Activated CD4-positive, alpha-beta T cell treated with anti-CD3 and anti-CD28 coated beads, Interleukin-2, amount 50 U/mL, for 1 hour (primary cell): ENCODE data around the gene BAIAP2L1.
"Not testable (repeated sequence)": the region's sequence is repeated elsewhere in the genome, so short reads cannot be mapped to it uniquely, and the experiment has no call there.

Experiments
- DNase-seq: peaks from one replicate; pipeline ENCODE4 v3.0.0-alpha.2; 2020

BAIAP2L1 gene, protein sequence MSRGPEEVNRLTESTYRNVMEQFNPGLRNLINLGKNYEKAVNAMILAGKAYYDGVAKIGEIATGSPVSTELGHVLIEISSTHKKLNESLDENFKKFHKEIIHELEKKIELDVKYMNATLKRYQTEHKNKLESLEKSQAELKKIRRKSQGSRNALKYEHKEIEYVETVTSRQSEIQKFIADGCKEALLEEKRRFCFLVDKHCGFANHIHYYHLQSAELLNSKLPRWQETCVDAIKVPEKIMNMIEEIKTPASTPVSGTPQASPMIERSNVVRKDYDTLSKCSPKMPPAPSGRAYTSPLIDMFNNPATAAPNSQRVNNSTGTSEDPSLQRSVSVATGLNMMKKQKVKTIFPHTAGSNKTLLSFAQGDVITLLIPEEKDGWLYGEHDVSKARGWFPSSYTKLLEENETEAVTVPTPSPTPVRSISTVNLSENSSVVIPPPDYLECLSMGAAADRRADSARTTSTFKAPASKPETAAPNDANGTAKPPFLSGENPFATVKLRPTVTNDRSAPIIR

DNA sequence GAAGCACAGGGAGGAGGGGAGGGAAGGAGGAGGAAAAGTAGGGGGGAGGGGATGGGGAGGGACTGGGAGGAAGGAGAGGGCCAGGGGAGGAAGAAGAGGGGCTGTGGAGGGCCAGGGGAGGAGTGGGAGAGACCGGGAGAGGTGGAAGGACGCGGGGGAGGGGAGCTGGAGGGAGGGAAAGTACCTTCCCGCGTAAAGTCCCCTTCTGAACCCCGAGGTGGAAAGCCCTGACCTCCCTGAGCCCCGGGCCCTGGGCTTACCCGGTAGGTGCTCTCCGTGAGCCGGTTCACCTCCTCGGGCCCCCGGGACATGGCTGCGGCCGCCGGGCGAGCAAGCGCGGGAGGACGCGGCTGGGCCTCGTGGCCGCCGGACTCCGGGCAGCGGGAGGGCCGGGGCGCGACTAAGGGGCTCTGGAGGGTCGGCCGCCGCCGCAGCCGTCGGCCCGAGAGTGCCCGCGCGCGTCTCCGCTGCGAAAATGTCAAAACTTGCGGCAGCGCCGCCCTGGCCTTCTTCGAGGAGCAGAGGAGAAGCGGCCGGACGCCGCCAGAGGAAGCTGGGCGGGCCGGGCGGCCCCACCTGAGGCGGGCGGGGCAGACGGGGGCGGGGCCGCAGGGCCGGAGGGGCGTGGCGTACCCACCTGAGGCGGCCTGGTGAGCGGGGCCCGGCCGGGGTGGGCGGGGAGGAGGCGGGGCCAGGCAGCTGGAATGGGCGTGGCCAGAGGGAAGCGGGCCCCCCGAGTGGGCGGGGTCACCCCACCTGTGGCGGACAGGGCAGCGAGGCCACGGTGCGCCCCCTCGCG, at the start of gene BAIAP2L1:
TSS of gene BAIAP2L1 (minus strand) at position 549 of the 799 bp plus-strand sequence. CDS start at position 311, 238 bp downstream.
- peak; percentile 76 for DNase-seq

GRCh38 chr7:98448766-98449165, 47.9 kb upstream of the BAIAP2L1 start:
- DNase-seq: no peak

DNA sequence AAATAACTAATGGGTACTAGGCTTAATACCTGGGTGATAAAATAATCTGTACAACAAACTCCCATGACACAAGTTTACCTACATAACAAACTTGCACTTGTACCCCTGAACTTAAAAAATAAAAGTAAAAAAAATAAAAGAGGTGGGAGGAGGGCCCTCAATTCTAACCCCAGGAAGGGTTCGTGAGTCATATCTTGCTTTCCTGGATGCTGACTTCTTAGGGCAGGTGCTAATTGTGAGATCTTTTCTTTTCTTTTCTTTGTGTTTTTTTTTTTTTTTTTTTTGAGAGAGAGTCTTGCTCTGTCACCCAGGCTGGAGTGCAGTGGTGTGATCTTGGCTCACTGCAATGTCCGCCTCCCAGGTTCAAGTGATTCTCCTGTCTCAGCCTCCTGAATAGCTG, 40.1 kb upstream of the BAIAP2L1 start:
- DNase-seq: not testable (repeated sequence)

- DNase-seq: no peak
Observed at GRCh38 chr7:98439484-98439883, 38.6 kb upstream of the BAIAP2L1 start.

DNA sequence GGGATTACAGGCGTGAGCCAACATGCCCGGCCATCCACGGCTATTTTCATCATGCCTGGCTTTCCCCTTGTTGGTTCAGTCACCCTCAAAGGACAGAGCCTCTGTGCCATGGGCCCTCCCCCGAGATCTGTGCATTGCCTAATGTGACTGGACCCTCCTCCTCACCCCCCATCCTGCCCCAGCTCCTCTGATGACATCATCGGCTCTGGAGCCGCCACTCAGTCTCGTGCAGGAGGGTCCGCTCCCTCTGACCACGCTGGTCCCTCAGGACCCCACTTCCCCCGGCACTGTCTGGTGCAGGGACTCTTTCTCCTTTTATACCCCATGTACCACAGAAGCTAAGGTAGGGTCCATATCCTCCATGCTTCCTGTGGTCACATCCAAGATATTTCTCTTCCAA, 33.2 kb upstream of the BAIAP2L1 start:
- no peak for DNase-seq

- DNase-seq: no peak
Observed at GRCh38 chr7:98429799-98430198, 28.9 kb upstream of the BAIAP2L1 start.

GRCh38 chr7:98423043-98423442, 22.2 kb upstream of the BAIAP2L1 start:
- DNase-seq: no peak

- peak; percentile 63 for DNase-seq
Observed at GRCh38 chr7:98420966-98421612, 20.2 kb upstream of the BAIAP2L1 start.

- DNase-seq: not testable (repeated sequence)
Observed at GRCh38 chr7:98419988-98420387, 19.1 kb upstream of the BAIAP2L1 start.

GRCh38 chr7:98419316-98419691, 18.4 kb upstream of the BAIAP2L1 start:
- DNase-seq: not testable (repeated sequence)

DNA sequence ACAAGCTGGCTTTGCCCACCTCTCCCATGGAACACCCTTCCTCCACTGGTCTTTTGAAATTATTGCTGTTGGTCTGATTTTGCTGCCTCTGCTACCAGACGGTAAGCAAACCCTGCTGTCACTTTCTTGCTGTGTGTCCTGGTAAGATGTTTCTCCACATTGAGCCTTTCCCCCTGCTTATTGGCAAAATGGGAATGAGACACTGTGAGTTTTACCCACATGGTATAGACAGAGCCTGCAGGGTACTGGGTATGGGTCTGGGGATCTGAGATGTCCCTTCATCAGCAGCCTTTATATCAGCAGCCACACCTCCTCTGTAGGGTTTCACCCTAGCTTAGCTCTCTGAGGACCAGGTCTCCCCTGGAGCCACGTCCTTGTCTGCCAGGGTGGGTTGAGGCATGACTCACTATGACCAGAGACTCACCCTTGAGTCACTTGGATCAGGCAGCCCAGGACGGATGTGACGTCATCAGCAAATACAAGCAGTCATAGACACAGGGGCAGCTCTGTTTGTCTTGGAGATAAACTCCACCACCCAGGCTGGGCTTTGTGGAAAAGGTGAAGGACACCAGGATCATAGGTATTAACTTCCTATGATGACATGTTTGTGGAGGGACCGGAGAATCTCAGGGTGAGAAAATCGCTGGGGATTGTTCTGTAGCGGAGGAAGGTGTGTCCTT, 17.9 kb upstream of the BAIAP2L1 start:
- DNase-seq: no peak

GRCh38 chr7:98418271-98418635, 17.4 kb upstream of the BAIAP2L1 start:
- no peak for DNase-seq

GRCh38 chr7:98417604-98418270, 16.8 kb upstream of the BAIAP2L1 start:
- not testable (repeated sequence) for DNase-seq

GRCh38 chr7:98414205-98414900, 13.5 kb upstream of the BAIAP2L1 start:
- no peak for DNase-seq

- not testable (repeated sequence) for DNase-seq
Observed at GRCh38 chr7:98413655-98414054, 12.8 kb upstream of the BAIAP2L1 start.

- DNase-seq: no peak
Observed at GRCh38 chr7:98409843-98410242, 9.0 kb upstream of the BAIAP2L1 start.

DNA sequence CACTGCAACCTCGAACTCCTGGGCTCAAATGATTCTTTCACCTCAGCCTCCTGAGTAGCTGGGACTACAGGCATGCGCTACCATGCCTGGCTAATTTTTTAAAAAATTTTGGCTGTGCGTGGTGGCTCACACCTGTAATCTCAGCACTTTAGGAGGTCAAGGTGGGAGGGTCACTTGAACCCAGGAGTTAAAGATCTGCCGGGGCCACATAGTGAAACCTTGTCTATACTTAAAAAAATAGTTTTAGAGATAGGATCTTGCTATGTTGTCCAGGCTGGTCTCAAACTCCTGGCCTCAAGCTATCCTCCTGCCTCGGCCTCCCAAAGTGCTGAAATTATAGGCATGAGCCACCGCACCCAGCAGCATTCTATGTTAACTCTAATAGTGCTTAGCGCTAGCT, 7.3 kb upstream of the BAIAP2L1 start:
- not testable (repeated sequence) for DNase-seq

GRCh38 chr7:98406827-98407226, 5.9 kb upstream of the BAIAP2L1 start:
- DNase-seq: no peak

DNA sequence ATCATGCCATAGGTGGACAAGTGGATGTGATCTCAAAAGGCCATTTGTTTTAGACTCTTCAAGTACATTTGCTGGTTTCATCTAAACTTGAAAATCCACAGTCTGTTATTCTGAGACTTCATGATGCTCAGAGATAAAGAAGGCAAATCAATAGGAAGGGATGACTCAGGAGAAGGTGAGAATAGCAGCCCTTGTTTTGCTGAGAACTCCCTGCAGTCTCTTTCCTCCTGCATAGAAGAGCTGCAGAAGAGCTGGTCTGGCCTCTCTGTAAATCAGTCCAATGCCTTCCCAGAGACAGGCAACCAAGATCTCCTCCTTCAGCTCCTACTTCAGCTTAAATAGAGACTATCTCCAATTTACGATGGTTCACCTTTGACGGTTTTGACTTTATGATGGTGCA, 4.0 kb upstream of the BAIAP2L1 start:
- DNase-seq: no peak

DNA sequence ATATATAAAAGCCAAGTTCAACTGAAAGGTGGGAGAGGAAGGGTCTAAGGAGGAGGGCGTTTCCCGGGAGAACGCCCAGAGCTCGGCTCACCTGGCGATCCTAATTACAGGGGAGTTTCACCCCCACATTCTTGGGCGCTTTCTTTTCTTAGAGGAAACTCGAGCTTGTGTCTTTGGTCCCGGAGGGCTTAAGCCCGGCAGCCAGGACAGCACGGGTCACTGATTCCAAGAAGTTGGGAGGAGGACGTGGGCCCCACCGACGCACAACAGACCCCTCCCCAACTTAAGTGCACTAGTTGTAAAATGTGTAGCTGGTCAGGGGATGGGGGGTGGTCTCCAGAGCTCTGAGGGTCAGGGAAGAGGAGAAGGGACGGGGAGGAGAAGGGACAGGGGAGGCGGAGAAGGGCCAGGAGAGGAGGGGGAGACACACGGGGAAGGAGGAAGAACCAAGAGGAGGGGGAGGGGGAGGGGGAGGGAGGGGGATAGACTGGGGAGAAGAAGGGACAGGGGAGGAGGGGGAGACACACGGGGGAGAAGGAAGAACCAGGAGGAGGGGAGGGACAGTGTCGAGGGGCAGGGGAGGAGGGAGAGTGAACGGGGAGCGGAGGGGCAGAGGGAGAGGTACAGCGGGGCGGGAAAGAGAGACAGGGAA, 874 bp downstream of the BAIAP2L1 start:
- no peak for DNase-seq

GRCh38 chr7:98399462-98399861, 1.4 kb downstream of the BAIAP2L1 start:
- DNase-seq: no peak
